GM23248 (cell line): ENCODE measurements around the gene CHD9. TPM values are rescaled to one million over a fixed set of nuclear protein-coding genes. Genes with fewer than 3 reads are reported as not detected.
A peak's percentile ranks its signal among the peaks of the same experiment; 100 is the strongest.

ENCODE experiments used
- DNase-seq: peaks from one replicate; pipeline ENCODE4 v3.0.0-alpha.2; 2015
- H2AFZ ChIP-seq: fragments of 200-600 bp; sonication (generic); 2 replicates; pipeline ENCODE4 v1.6.1; 2016; ENCODE audit warnings: antibody characterized with exemption
- H3F3A ChIP-seq: fragments of 200-600 bp; sonication (generic); 2 replicates; pipeline ENCODE4 v1.6.1; 2016; ENCODE audit warnings: mild to moderate bottlenecking, antibody characterized with exemption, mixed run types; ENCODE audit not compliant: insufficient read depth
- H3K27ac ChIP-seq: fragments of 200-600 bp; sonication (generic); 2 replicates; pipeline ENCODE4 v1.5.1; 2016; ENCODE audit warnings: mild to moderate bottlenecking
- H3K27me3 ChIP-seq: fragments of 200-600 bp; sonication (generic); replicated peaks from 2 replicates; pipeline ENCODE4 v1.6.1; 2016; ENCODE audit warnings: mild to moderate bottlenecking; ENCODE audit not compliant: insufficient read depth
- H3K36me3 ChIP-seq: fragments of 200-600 bp; sonication (generic); 2 replicates; pipeline ENCODE4 v1.6.1; 2016; ENCODE audit warnings: low read depth, mild to moderate bottlenecking
- H3K4me1 ChIP-seq: fragments of 200-600 bp; sonication (generic); 2 replicates; pipeline ENCODE4 v1.6.1; 2016; ENCODE audit warnings: mild to moderate bottlenecking; ENCODE audit not compliant: insufficient read depth
- H3K4me2 ChIP-seq: fragments of 200-600 bp; sonication (generic); one replicate; pipeline ENCODE4 v1.6.1; 2016; ENCODE audit warnings: mild to moderate bottlenecking; ENCODE audit not compliant: unreplicated experiment
- H3K4me3 ChIP-seq: fragments of 200-600 bp; sonication (generic); 2 replicates; pipeline ENCODE4 v1.5.1; 2016; ENCODE audit warnings: mild to moderate bottlenecking
- H3K79me2 ChIP-seq: fragments of 200-600 bp; sonication (generic); 2 replicates; pipeline ENCODE4 v1.6.1; 2016; ENCODE audit warnings: mild to moderate bottlenecking; ENCODE audit not compliant: insufficient read depth
- H3K9ac ChIP-seq: fragments of 200-600 bp; sonication (generic); 2 replicates; pipeline ENCODE4 v1.6.1; 2016; ENCODE audit warnings: mild to moderate bottlenecking
- H3K9me2 ChIP-seq: fragments of 200-600 bp; sonication (generic); 2 replicates; pipeline ENCODE4 v1.6.1; 2016; ENCODE audit warnings: mixed run types, mild to moderate bottlenecking, moderate library complexity; ENCODE audit not compliant: insufficient read depth
- H3K9me3 ChIP-seq: fragments of 200-600 bp; sonication (generic); one replicate; pipeline ENCODE4 v1.6.1; 2017; ENCODE audit warnings: low read depth
- H4K20me1 ChIP-seq: fragments of 200-600 bp; sonication (generic); 2 replicates; pipeline ENCODE4 v1.6.0; 2016; ENCODE audit not compliant: insufficient read depth
- EZH2 ChIP-seq: fragments of 200-600 bp; sonication (generic); IDR thresholded peaks from 2 replicates; pipeline ENCODE4 v1.6.1; 2018; ENCODE audit warnings: antibody characterized with exemption, mild to moderate bottlenecking; ENCODE audit not compliant: insufficient read depth, poor library complexity, severe bottlenecking
- EZH2phosphoT487 ChIP-seq: fragments of 200-600 bp; sonication (generic); IDR thresholded peaks from 2 replicates; pipeline ENCODE4 v1.6.1; 2018; ENCODE audit warnings: antibody characterized with exemption, moderate library complexity, mild to moderate bottlenecking, low read depth; ENCODE audit not compliant: insufficient read depth
- WGBS, 2 experiments: methylation state at CpG; one replicate each; pipeline ENCODE4 v1.1.6; 2015 to 2017; ENCODE audit warnings: low lambda C conversion rate in 2 of 2, low coverage in 1 of 2; ENCODE audit errors: missing lambda C conversion rate in 2 of 2; 5-methylcytosine and 5-hydroxymethylcytosine counted together
- in situ Hi-C: fragments of 300-500 bp; cut with MboI; formaldehyde crosslinking; loops from 2 replicates; pipeline ENCODE4 v1.15.0; 2020
- polyA plus RNA-seq: library from polyadenylated mRNA; unstranded; fragments of >200 nt; fragmentation: Nextera tagmentation; extraction: Ambion mirVana; gene quantifications from 2 replicates; pipeline ENCODE4 v1.2.1, GENCODE V29; 2016
- total RNA-seq: library from RNA; depleted of rRNA; stranded (reverse); fragments of >200 nt; shearing (Covaris generic); gene quantifications from 2 replicates; pipeline ENCODE4 v1.2.3, GENCODE V29; 2014; rRNA removed

Gene CHD9, protein sequence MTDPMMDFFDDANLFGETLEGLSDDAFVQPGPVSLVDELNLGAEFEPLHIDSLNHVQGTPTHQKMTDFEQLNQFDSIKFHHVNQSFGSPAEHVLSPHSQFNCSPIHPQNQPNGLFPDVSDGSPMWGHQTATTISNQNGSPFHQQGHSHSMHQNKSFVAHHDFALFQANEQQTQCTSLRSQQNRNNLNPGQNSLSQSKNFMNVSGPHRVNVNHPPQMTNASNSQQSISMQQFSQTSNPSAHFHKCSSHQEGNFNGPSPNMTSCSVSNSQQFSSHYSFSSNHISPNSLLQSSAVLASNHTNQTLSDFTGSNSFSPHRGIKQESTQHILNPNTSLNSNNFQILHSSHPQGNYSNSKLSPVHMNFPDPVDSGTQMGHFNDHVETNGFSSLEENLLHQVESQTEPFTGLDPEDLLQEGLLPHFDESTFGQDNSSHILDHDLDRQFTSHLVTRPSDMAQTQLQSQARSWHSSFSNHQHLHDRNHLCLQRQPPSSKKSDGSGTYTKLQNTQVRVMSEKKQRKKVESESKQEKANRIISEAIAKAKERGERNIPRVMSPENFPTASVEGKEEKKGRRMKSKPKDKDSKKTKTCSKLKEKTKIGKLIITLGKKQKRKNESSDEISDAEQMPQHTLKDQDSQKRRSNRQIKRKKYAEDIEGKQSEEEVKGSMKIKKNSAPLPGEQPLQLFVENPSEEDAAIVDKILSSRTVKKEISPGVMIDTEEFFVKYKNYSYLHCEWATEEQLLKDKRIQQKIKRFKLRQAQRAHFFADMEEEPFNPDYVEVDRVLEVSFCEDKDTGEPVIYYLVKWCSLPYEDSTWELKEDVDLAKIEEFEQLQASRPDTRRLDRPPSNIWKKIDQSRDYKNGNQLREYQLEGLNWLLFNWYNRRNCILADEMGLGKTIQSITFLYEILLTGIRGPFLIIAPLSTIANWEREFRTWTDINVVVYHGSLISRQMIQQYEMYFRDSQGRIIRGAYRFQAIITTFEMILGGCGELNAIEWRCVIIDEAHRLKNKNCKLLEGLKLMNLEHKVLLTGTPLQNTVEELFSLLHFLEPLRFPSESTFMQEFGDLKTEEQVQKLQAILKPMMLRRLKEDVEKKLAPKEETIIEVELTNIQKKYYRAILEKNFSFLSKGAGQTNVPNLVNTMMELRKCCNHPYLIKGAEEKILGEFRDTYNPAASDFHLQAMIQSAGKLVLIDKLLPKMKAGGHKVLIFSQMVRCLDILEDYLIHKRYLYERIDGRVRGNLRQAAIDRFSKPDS (N-terminal part only)
- total RNA-seq (20.5 and 24.0 TPM in 2 replicates), polyA plus RNA-seq (38.1 and 47.4 TPM in 2 replicates)

DNA sequence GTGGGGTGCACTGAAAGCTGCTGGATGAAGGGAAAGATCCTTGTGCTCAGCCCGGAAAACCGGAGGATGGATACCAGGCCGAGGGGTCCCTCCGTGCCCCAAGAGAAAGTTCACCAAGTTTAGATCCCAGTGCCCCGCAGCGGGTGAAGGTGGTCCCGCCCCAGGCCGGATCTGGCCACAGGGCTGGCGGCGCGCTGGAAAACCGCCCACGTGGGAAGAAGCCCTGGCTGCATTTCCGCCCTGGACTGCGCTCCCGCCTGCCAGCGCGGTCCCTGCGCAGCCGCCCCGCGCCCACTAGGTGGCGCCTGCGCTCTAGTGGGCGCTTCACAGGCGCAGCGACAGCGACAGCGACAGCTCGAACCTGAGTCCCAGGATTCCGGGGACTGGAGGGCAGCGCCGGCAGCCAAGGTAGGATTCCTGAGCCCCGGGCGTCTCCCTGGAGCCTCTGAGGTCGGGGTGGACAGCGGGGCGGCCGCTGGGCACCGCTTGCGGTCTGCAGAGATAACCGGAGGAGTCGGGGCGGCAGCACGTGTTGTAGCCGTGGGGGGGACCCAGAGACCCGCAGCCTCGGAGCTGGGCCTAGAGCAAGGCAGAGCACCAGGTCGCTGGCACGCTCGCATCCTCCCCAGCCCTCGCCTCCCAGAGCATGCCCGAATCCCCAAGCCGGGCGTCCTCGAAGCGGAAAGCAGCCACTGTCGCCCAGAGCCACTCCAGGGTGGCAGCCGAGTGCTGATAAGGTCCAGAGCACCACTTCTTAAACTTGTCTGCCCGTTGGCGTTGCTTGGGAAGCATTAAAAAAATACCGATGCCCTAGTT, at the start of gene CHD9:
Gene CHD9, plus strand, starts transcription at position 322 of the 816 bp plus-strand sequence. CDS start 101,099 bp downstream, outside the sequence.
- no peaks in the 10 kb centered on the region for H4K20me1 ChIP-seq
- peak within 1 kb of the TSS; percentile 75 for H3K4me3 ChIP-seq
- H3K9me2 ChIP-seq: no peaks in the 10 kb centered on the region
- TF ChIP-seq EZH2: no peak
- TF ChIP-seq EZH2phosphoT487: no peak
- no peaks in the 10 kb centered on the region for H3K9me3 ChIP-seq
- H3K4me2 ChIP-seq: peak within 1 kb of the TSS; percentile 90
- H2AFZ ChIP-seq: peak within 1 kb of the TSS; percentile 90
- in situ Hi-C loops: no loop called here
- H3F3A ChIP-seq: peaks cover 28% of the 10 kb centered on the region
- peak; percentile 92 for DNase-seq
- peak within 1 kb of the TSS; percentile 69 for H3K27ac ChIP-seq
- H3K9ac ChIP-seq: peak within 1 kb of the TSS; percentile 76
- WGBS, 2 experiments: 1% methylated on average over 55 to 61 of the region's 62 CpGs
- no peaks in the 10 kb centered on the region for H3K36me3 ChIP-seq
- peaks cover 19% of the 10 kb centered on the region; the same call in 1 of the 2 replicates for H3K4me1 ChIP-seq
- no peaks in the 10 kb centered on the region for H3K27me3 ChIP-seq
- H3K79me2 ChIP-seq: peaks cover 48% of the 10 kb centered on the region

- no peak overlapping the region for H2AFZ ChIP-seq
- H3K79me2 ChIP-seq: no peaks in the 10 kb centered on the region
- H3K27me3 ChIP-seq: no peaks in the 10 kb centered on the region
- H3K27ac ChIP-seq: no peak overlapping the region
- H4K20me1 ChIP-seq: no peaks in the 10 kb centered on the region
- no peaks in the 10 kb centered on the region for H3K36me3 ChIP-seq
- in situ Hi-C loops: no loop called here
- no peak for DNase-seq
- H3K4me2 ChIP-seq: no peak overlapping the region
- H3K9me3 ChIP-seq: no peaks in the 10 kb centered on the region
- no peak overlapping the region for H3K9ac ChIP-seq
- H3F3A ChIP-seq: no peaks in the 10 kb centered on the region
- no peak overlapping the region for H3K4me3 ChIP-seq
- H3K9me2 ChIP-seq: no peaks in the 10 kb centered on the region
- 47 to 55% methylated on average over 1 of the region's 1 CpG for WGBS, 2 experiments
- TF ChIP-seq EZH2: no peak
- TF ChIP-seq EZH2phosphoT487: no peak
- H3K4me1 ChIP-seq: no peaks in the 10 kb centered on the region
These were observed 47.7 kb upstream of the CHD9 start for GRCh38 chr16:53007095-53007494.

DNA sequence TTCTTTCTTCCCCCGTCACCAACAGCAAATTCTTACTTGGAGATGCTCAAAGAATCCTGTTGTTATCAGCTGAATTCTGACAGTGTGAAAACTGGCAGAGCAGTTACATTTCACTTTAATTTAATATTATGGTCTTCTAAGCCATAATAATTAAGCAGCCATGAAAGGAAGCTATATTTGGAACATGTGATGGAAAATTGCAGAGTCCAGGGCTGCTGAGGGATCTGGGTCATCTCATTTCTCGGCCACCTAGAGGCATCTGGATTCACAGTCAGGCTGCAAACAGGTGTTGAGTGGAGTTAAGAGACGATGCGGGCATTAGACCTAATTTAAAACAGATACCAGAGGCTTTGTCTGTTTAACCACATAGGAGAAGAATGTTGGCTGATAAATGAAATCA, 40.5 kb upstream of the CHD9 start:
- 3 to 5% methylated on average over 4 of the region's 4 CpGs for WGBS, 2 experiments
- no peak for DNase-seq

More for the DNA sequence above, 40.5 kb upstream of the CHD9 start:
- in situ Hi-C loops: loop anchor here (10.0 kb wide), 1 partner anchor 829 kb away; no protein-coding TSS in a partner anchor
- H3K27me3 ChIP-seq: no peaks in the 10 kb centered on the region
- H3K36me3 ChIP-seq: no peaks in the 10 kb centered on the region
- no peak overlapping the region for H3K27ac ChIP-seq
- H3K4me2 ChIP-seq: no peak overlapping the region
- H3F3A ChIP-seq: no peaks in the 10 kb centered on the region
- no peaks in the 10 kb centered on the region for H3K9me3 ChIP-seq
- no peaks in the 10 kb centered on the region for H3K79me2 ChIP-seq
- no peaks in the 10 kb centered on the region for H3K9me2 ChIP-seq
- H2AFZ ChIP-seq: no peak overlapping the region
- no peaks in the 10 kb centered on the region for H3K4me1 ChIP-seq
- no peak overlapping the region for H3K4me3 ChIP-seq
- H3K9ac ChIP-seq: no peak overlapping the region
- no peaks in the 10 kb centered on the region for H4K20me1 ChIP-seq
- TF ChIP-seq EZH2 (no peak), EZH2phosphoT487 (no peak)
